IPS-18c (cell line): ENCODE measurements around the gene UCN.
"Not testable (repeated sequence)": the region's sequence is repeated elsewhere in the genome, so short reads cannot be mapped to it uniquely, and the experiment has no call there.

Experiments
- H3K4me3 ChIP-seq: 2 replicates; pipeline ENCODE4 v1.7.0; 2013; ENCODE audit warnings: low read depth, mild to moderate bottlenecking, low read length, moderate library complexity; ENCODE audit not compliant: insufficient read depth
- H3K9me3 ChIP-seq: one replicate; pipeline ENCODE4 v1.6.1; 2013; ENCODE audit warnings: mild to moderate bottlenecking, low read length, moderate library complexity; ENCODE audit not compliant: control insufficient read depth, insufficient read depth

Gene UCN

DNA sequence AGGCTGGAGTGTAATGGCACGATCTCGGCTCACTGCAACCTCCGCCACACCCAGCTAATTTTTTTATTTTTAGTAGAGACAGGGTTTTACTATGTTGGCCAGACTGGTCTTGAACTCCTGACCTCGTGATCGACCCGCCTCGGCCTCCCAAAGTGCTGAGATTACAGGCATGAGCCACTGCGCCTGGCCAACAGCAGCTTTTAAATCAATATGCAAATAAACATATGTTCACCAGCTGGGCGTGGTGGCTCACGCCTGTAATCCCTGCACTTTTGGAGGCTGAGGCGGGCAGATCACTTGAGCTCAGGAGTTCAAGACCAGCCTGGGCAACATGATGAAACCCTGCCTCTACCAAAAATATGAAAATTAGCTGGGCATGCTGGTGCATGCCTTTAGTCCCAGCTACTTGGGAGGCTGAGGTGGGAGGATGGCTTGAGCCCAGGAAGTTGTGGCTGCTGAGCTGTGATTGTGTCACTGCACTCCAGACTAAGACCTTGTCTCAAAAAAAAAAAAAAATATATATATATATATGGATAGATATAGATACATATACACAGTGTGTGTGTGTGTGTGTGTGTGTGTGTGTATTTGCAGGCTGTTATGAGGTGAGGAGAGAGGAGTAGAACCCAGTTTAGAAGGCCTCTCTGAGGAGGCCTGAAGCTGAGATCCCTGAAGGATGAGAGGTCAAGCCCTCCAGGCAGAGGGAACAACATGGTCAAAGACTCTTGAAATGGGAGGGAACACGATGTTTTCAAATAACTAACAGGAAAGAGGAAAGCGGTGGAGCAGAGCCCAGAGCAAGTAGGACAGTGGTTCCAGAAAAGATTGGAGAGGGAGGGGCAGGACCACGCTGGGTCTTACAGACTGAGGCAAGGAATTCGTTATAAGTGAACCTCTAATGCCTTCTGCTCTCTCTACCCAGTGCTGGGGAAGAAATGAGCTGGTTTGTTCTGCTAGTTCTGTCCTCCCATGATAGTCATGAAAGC lies 35.4 kb downstream of the UCN start:
- not testable (repeated sequence) for H3K9me3 ChIP-seq, H3K4me3 ChIP-seq

- Histone ChIP-seq H3K4me3 (no peak overlapping the region), H3K9me3 (no peaks in the 10 kb centered on the region)
Observed at GRCh38 chr2:27271631-27272340, 36.5 kb downstream of the UCN start.

DNA sequence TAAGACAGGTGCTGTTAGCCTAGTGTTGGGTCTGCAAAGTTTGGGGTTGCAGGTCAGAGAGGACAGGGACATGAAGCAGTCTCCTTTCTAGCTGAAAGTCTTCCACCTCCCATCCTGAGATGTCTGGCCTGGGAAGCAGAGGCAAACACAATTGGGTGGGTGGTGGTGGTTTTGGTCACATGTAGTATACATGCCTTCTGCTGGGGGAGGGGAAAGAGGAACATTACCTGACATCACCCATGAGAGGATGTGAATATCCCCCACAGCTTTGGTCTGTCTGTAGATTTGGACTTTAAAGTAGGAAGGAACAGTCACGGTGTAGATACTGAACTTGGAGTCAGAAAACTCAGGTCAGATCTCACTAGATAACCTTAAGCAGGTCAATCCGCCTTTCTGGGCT lies 37.6 kb downstream of the UCN start:
- Histone ChIP-seq H3K4me3 (no peak overlapping the region), H3K9me3 (no peaks in the 10 kb centered on the region)

GRCh38 chr2:27270131-27270530 lies 38.1 kb downstream of the UCN start:
- Histone ChIP-seq H3K4me3 (no peak overlapping the region), H3K9me3 (no peaks in the 10 kb centered on the region)

DNA sequence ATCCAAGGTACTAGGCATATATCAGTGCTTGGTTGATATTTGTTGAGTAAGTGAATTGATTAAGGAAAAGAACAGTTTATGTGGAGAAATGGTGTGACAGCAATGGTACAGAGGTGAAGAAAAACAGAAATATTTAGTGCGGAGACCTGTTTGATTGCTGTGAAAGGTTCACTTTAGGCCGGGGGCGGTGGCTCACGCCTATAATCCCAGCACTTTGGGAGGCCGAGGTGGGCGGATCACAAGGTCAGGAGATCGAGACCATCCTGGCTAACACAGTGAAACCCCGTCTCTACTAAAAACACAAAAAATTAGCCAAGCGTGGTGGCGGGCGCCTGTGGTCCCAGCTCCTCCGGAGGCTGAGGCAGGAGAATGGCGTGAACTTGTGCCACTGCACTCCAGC lies 39.9 kb downstream of the UCN start:
- H3K9me3 ChIP-seq, H3K4me3 ChIP-seq: not testable (repeated sequence)

GRCh38 chr2:27265536-27265870 lies 42.7 kb downstream of the UCN start:
- no peak overlapping the region for H3K4me3 ChIP-seq
- H3K9me3 ChIP-seq, result no peaks in the 10 kb centered on the region

- Histone ChIP-seq H3K9me3 (no peaks in the 10 kb centered on the region), H3K4me3 (peak overlapping the region; percentile 61)
Observed at GRCh38 chr2:27264753-27265535, 43.3 kb downstream of the UCN start.

DNA sequence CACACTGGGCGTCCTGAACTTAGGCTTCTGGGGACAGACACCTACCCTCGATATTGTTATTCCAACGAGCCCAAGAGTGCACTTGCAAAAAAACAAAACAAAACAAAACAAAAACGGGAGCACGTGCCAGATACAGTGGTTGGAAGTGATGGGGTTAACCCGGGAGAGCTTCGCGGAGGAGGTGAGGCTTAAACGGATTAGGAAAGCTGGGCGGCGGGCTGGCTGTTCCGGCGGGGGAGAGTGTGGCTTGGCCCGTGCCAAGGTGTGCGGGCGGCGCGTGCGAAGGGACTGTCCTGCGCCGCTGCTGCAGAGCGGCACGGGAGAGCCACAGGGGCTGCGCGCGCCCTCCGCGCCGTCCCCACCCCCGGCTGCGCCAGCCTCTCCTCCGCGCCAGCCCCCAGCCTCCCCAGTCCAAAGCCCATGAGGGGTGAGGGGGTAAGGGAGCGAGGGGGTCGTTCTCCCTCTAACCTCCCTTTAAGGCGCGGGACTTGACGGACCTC lies 43.9 kb downstream of the UCN start:
- peak overlapping the region; percentile 61; the same call in 1 of the 2 replicates for H3K4me3 ChIP-seq
- no peaks in the 10 kb centered on the region for H3K9me3 ChIP-seq

GRCh38 chr2:27263287-27264252 lies 44.7 kb downstream of the UCN start:
- Histone ChIP-seq H3K9me3 (no peaks in the 10 kb centered on the region), H3K4me3 (peak overlapping the region; percentile 61)

DNA sequence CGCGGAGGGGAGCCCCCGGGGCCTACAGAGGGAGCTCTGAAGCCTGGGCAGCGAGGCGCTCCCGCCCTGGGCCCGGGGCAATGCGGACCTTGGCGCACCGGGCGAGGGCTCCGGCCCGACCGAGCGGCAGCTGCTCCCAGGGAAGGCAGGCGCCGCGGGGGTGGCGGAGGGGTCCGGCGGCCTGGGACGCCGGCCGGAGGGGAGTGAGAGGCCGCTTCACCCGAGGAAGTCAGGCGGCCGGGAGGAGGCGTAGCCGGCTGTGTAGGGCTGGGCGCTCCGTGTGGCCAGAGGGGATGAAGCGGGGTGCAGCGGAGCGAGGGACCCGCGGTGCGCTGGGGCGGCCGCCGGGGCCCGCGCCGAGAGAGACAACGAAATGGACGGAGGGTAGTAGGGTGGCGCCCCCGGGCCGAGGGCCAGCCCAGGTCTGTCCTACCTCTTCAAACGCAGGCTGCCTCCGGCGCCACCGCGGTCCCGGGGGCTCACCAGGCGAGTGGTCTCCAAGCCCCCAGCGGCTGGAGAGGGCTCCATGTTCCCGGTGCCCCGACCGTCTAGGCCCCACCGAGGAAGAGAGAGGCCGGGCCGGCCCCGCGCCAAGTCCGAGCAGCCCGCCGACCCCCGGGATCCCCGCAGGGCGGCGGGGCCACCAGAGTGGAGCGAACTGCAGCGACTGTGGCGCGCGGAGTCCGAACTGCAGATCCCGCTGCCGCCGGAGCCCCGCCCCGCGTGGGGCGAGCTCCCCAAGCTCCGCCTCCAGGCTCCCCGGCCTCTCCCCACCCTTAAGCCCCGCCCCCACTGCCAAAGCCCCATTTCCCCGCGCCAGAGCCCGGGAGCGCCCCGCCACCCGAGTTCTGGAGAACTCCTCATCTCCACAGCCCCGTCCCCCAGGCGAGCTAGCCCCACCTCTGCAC lies 45.6 kb downstream of the UCN start, which contains the start of gene SLC30A3:
TSS of gene SLC30A3 (minus strand) at position 669 of the 908 bp plus-strand sequence. CDS start at position 528, 141 bp downstream.
- no peaks in the 10 kb centered on the region for H3K9me3 ChIP-seq
- H3K4me3 ChIP-seq, result peak within 1 kb of the TSS; percentile 61

DNA sequence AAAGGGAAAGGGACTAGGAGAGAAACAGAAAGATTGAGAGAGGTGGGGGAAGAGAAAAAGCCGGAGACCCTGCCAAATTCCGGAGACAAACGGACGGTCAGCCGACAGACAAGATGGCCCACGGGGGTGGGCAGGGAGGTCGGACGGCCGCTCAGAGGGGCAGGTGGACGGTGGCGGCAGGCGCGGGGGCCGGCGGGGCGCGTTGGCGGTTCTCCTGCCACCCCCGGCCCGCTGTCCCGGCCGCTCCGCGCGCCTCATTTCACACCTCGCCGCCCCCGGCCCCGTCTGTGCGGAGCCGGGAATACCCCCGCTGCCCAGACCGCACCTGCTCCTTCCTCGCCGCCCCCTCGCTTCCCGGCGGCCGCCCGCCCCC lies 46.3 kb downstream of the UCN start:
- no peaks in the 10 kb centered on the region for H3K9me3 ChIP-seq
- H3K4me3 ChIP-seq, result peak overlapping the region; percentile 36; the same call in 1 of the 2 replicates

DNA sequence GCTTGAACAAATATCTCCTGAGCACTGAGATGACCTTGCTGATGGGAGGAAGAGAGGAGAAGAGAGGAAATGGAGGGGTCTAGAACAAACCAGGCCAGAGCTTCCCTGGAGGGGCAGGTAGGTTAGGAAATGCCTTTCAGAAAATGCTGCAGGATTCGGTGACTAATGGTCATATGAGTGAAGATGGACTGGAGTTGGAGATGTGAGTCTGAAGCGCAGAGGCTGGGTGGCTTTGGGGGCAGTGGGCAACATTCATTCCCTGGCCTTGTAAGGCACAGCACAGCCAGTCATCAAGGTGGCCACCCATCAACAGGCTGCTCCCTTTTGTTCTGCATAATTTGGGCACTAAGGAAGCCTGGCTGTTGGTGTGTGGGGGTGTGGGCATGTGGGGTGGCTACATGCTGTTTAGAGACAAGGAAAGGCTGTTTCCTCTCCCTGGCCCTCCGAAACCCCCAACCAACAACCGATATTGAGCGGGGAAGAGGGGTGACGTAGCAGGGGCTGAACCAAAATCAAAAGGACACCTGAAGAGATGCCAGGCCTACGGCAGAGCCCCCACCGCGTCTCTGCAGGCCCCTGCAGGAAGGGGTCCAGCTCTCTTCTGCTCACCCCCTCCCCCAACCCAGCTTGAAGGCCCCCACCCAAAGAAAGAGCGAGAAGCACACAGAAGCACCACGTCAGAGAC lies 46.9 kb downstream of the UCN start:
- peak overlapping the region; percentile 36 for H3K4me3 ChIP-seq
- H3K9me3 ChIP-seq, result no peaks in the 10 kb centered on the region

DNA sequence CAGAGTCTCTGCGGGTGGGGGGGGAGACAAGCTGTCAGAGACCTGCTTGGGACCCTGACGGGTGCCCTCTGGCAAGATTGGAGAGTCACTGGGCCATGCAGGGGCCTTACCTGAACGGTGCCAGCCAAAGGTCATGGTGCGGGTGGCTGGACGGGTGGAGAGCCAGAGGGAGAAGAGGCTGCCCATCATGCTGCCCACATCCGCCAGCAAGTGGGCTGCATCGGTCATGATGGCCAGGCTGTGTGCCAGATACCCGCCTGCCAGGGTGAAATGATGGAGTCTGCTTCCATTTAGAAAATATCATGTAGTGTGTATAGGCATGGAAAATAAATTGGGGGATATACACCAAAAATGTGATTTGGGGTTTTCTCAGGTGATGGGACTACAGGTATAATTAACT lies 50.2 kb downstream of the UCN start:
- Histone ChIP-seq H3K4me3 (no peak overlapping the region), H3K9me3 (no peaks in the 10 kb centered on the region)
